Transverse colon (tissue), 4 donors: Measurements from ENCODE around the gene EPB41L5. TPM values are rescaled to one million over a fixed set of nuclear protein-coding genes. Genes with fewer than 3 reads are reported as not detected.
"Not testable (repeated sequence)": the region's sequence is repeated elsewhere in the genome, so short reads cannot be mapped to it uniquely, and the experiment has no call there.

Source experiments
- DNase-seq: peaks from one replicate; pipeline ENCODE4 v3.0.0-alpha.2; 2019
- H3K27ac ChIP-seq, 4 donors: fragments of 200-600 bp; sonication (generic); 2 replicates each; pipeline ENCODE4 v1.5.1; 2016 to 2018; ENCODE audit warnings: inconsistent platforms in 4 of 4
- H3K27me3 ChIP-seq: fragments of 200-600 bp; sonication (generic); 2 replicates; pipeline ENCODE4 v1.5.1; 2017; ENCODE audit warnings: inconsistent platforms
- H3K36me3 ChIP-seq, 4 donors: fragments of 200-600 bp; sonication (generic); 2 replicates each; pipeline ENCODE4 v1.5.1; 2017 to 2019; ENCODE audit warnings: inconsistent platforms in 4 of 4
- H3K4me1 ChIP-seq, 4 donors: fragments of 200-600 bp; sonication (generic); 2 replicates each; pipeline ENCODE4 v1.5.1; 2017 to 2020; ENCODE audit warnings: inconsistent platforms in 4 of 4
- H3K4me3 ChIP-seq, 4 donors: fragments of 200-600 bp; sonication (generic); 1 replicate in 1 of 4; 2 replicates in 3 of 4; pipeline versions ENCODE4 v1.5.1 to v1.6.1; 2017 to 2019; ENCODE audit warnings: inconsistent platforms in 4 of 4
- H3K9me3 ChIP-seq, 2 donors: fragments of 200-600 bp; sonication (generic); 2 replicates each; pipeline ENCODE4 v1.5.1; 2017 to 2019; ENCODE audit warnings: inconsistent platforms in 2 of 2
- EP300 ChIP-seq: sonication (generic); formaldehyde crosslinking; IDR thresholded peaks from one replicate; pipeline ENCODE4 v1.6.1; 2017; ENCODE audit warnings: antibody characterized with exemption, low read depth
- POLR2A ChIP-seq: fragments of 450-650 bp; IDR thresholded peaks from one replicate; pipeline ENCODE4 v1.6.1; 2016; ENCODE audit warnings: antibody characterized with exemption, mild to moderate bottlenecking, moderate library complexity
- POLR2AphosphoS5 ChIP-seq, 3 donors: sonication (generic); formaldehyde crosslinking; IDR thresholded peaks; one replicate each; pipeline ENCODE4 v1.6.1; 2016; ENCODE audit warnings: antibody characterized with exemption in 3 of 3
- WGBS, 2 donors: methylation state at CpG; one replicate each; pipeline ENCODE4 v1.1.5; 2018; ENCODE audit warnings: low coverage in 1 of 2; 5-methylcytosine and 5-hydroxymethylcytosine counted together
- in situ Hi-C, 4 donors: fragments of 200-750 bp; cut with MboI; loops; one replicate each; pipeline versions ENCODE4 v1.15.0 to v1.15.1; 2017; ENCODE audit warnings: low sequenced_read_pairs in 3 of 4, low pct_ligation_motif_present in 1 of 4, low pct_unique_long_range_greater_than_20kb in 1 of 4
- intact Hi-C: fragments of 100-400 bp; cut with DNase I; formaldehyde crosslinking; loops from one replicate; pipeline ENCODE4 v1.15.1; 2023; ENCODE audit warnings: low total_unique reads
- total RNA-seq, 4 donors: library from RNA; depleted of rRNA; stranded (reverse); fragments of >200 nt; gene quantifications; one replicate each; pipeline ENCODE4 v1.1.0, GENCODE V29; 2016
- TF ChIP-seq, protein P1 (sequence below), 5 experiments: fragments of 200-600 bp in 3 of 5; fragments of 450-650 bp in 2 of 5; sonication (generic) in 3 of 5; IDR thresholded peaks; 1 replicate in 2 of 5; 2 replicates in 3 of 5; pipeline ENCODE4 v1.5.1; 2016 to 2017; ENCODE audit warnings: antibody characterized with exemption in 5 of 5, inconsistent platforms in 3 of 5, mild to moderate bottlenecking in 2 of 5, moderate library complexity in 1 of 5

Gene EPB41L5
- total RNA-seq, 4 donors from 2014 or later = 11.1 to 36.5 (median 27.6) TPM

DNA sequence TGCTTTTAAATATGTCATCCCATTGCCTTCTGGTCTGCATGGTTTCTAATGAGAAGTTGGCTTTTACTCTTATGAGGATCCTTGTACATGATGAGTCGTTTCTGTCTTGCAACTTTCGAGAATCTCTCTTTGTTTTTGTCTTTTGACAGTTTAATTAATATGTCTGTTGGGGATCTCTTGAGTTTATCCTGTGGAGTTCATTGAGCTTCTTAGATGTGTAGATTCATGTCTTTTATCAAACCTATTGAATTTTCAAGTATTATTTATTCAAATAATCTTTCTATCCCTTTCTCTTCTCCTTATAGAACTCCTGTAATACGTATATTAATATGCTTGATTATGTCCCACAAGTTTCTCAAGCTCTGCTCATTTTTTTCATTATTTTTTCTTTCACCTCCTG is 142.4 kb downstream of the EPB41L5 start:
- TF ChIP-seq POLR2AphosphoS5 (IDR thresholded peaks at IDR 0.05) = no peak
- TF ChIP-seq POLR2A = no peak
- TF ChIP-seq, protein P1, sequence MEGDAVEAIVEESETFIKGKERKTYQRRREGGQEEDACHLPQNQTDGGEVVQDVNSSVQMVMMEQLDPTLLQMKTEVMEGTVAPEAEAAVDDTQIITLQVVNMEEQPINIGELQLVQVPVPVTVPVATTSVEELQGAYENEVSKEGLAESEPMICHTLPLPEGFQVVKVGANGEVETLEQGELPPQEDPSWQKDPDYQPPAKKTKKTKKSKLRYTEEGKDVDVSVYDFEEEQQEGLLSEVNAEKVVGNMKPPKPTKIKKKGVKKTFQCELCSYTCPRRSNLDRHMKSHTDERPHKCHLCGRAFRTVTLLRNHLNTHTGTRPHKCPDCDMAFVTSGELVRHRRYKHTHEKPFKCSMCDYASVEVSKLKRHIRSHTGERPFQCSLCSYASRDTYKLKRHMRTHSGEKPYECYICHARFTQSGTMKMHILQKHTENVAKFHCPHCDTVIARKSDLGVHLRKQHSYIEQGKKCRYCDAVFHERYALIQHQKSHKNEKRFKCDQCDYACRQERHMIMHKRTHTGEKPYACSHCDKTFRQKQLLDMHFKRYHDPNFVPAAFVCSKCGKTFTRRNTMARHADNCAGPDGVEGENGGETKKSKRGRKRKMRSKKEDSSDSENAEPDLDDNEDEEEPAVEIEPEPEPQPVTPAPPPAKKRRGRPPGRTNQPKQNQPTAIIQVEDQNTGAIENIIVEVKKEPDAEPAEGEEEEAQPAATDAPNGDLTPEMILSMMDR (IDR thresholded peaks at IDR 0.05) = no peak
- TF ChIP-seq EP300 = no peak
- H3K4me3 ChIP-seq = no peak overlapping the region
- H3K36me3 ChIP-seq = peaks cover 0 to 19% (median 9%) of the 10 kb centered on the region in 4 donors
- H3K4me1 ChIP-seq = no peaks in the 10 kb centered on the region
- in situ Hi-C loops = loop anchor here in 2 of 4 donors (25.0 kb wide), 1 partner anchor 418 kb away; no protein-coding TSS in a partner anchor
- H3K27ac ChIP-seq = no peak overlapping the region
- intact Hi-C loops = no loop called here
- peaks cover 14 to 21% of the 10 kb centered on the region in 2 donors for H3K9me3 ChIP-seq
- DNase-seq = no peak
- no peaks in the 10 kb centered on the region for H3K27me3 ChIP-seq
- WGBS, 2 donors = 89% methylated on average over 3 of the region's 3 CpGs

DNA sequence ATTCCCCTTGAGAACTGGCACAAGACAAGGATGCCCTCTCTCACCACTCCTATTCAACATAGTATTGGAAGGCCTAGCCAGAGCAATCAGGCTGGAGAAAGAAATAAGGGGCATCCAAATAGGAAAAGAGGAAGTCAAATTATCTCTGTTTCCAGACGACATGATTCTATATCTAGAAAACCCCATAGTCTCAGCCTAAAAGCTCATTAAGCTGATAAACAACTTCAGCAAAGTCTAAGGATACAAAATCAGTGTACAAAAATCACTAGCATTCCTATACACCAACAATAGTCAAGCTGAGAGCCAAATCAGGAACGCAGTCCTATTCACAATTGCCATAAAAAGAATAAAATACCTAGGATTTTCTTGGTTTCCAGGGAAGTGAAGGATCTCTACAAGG is 145.8 kb downstream of the EPB41L5 start:
- intact Hi-C loops, H3K4me3 ChIP-seq, H3K4me1 ChIP-seq, DNase-seq, H3K27ac ChIP-seq, H3K27me3 ChIP-seq: not testable (repeated sequence)
- peaks cover 11 to 14% of the 10 kb centered on the region in 2 donors for H3K9me3 ChIP-seq
- peaks cover 0 to 15% (median 7%) of the 10 kb centered on the region in 4 donors for H3K36me3 ChIP-seq
- 81 to 92% methylated on average over 2 of the region's 2 CpGs for WGBS, 2 donors
- in situ Hi-C loops = loop anchor here in 2 of 4 donors (25.0 kb wide), 1 partner anchor 421 kb away; no protein-coding TSS in a partner anchor

DNA sequence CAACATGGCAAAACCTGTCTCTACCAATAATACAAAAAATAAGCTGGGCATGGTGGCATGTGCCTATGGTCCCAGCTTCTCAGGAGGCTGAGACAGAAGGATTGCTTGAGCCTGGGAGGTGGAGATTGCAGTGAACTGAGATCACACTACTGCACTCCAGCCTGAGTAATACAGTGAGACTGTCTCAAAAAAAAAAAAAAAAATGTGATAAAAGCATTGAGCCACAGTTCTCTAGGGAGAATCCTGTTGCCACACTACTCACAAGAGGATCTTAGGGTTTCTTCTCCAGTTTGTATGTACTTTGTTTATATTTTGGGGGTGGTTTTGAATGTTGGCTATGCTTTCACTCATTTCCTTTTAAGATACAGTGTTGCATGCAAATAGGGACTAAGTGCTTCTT is 148.3 kb downstream of the EPB41L5 start:
- no peak for DNase-seq
- H3K36me3 ChIP-seq = peaks cover 0 to under 1% (median 0%) of the 10 kb centered on the region in 4 donors
- in situ Hi-C loops = loop anchor here in 2 of 4 donors (25.0 kb wide), 1 partner anchor 424 kb away; no protein-coding TSS in a partner anchor
- intact Hi-C loops = no loop called here
- H3K27me3 ChIP-seq = no peaks in the 10 kb centered on the region
- no peaks in the 10 kb centered on the region for H3K4me1 ChIP-seq
- no peak overlapping the region for H3K4me3 ChIP-seq
- H3K9me3 ChIP-seq = no peaks in the 10 kb centered on the region
- H3K27ac ChIP-seq = no peak overlapping the region
- TF ChIP-seq POLR2AphosphoS5 (IDR thresholded peaks at IDR 0.05) (no peak), POLR2A (no peak), EP300 (no peak)
- TF ChIP-seq, protein P1 (IDR thresholded peaks at IDR 0.05) = no peak

DNA sequence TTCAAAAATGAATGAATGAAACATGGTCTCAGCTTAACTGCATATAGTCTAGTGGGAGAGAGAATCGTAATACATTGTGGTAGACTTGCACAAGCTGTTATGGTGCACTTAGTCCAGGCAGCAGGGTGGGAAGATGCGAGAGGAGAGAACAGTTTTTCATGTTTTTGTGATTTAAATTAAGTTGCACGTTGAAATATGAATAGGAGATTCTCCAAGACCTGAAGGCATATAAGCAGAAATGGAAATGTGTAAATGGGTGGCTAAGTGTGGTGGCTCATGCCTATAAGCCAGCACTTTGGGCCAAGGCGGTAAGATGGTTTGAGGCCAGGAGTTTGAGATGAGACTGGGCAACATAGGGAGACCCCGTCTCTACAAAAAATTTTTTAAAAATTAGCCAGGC is 149.8 kb downstream of the EPB41L5 start:
- H3K27me3 ChIP-seq = no peaks in the 10 kb centered on the region
- DNase-seq = no peak
- no peak overlapping the region for H3K4me3 ChIP-seq
- intact Hi-C loops (no loop called here), in situ Hi-C loops (loop anchor here in 2 of 4 donors (25.0 kb wide), 1 partner anchor 425 kb away; no protein-coding TSS in a partner anchor)
- no peaks in the 10 kb centered on the region for H3K36me3 ChIP-seq
- H3K4me1 ChIP-seq = no peaks in the 10 kb centered on the region
- H3K27ac ChIP-seq = no peak overlapping the region
- TF ChIP-seq, protein P1 (IDR thresholded peaks at IDR 0.05) = no peak
- TF ChIP-seq EP300 (no peak), POLR2A (no peak), POLR2AphosphoS5 (IDR thresholded peaks at IDR 0.05) (no peak)
- no peaks in the 10 kb centered on the region for H3K9me3 ChIP-seq
- 88 to 91% methylated on average over 4 to 5 of the region's 5 CpGs for WGBS, 2 donors

DNA sequence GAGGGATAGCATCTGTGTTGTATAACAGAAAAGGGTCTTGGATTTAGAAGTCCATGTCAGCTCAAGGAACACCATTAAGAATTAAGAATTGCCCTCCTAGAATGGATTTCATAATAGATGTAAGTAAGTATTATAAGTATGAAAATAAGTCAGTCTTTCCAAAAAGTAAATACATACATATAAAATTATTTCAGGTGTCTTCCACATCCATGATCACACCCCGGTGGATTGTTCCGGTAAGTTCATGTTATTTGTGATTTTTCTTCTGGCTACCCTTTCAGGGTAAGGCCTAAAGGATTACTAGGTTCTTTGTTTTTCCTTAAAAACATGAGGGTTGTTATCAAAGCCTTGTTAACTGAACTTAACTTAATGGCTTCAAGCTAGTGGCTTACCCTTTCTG is 154.4 kb downstream of the EPB41L5 start:
- 93 to 94% methylated on average over 2 of the region's 2 CpGs for WGBS, 2 donors

More for the DNA sequence above, 154.4 kb downstream of the EPB41L5 start:
- intact Hi-C loops (no loop called here), in situ Hi-C loops (loop anchor here in 2 of 4 donors (25.0 kb wide), 1 partner anchor 430 kb away; no protein-coding TSS in a partner anchor)
- no peak for DNase-seq
- Histone ChIP-seq H3K4me1 (no peaks in the 10 kb centered on the region), H3K36me3 (peaks cover 0 to 2% (median 0%) of the 10 kb centered on the region in 4 donors), H3K4me3 (no peak overlapping the region), H3K9me3 (no peaks in the 10 kb centered on the region), H3K27ac (no peak overlapping the region), H3K27me3 (no peaks in the 10 kb centered on the region)
- TF ChIP-seq EP300 (no peak), POLR2A (no peak), POLR2AphosphoS5 (IDR thresholded peaks at IDR 0.05) (no peak)
- TF ChIP-seq, protein P1 (IDR thresholded peaks at IDR 0.05) = no peak
